ENCODE results near the gene EDC4. TPM values are rescaled to one million over a fixed set of nuclear protein-coding genes. Genes with fewer than 3 reads are reported as not detected.
"Not testable (repeated sequence)": the region's sequence is repeated elsewhere in the genome, so short reads cannot be mapped to it uniquely, and the experiment has no call there.

EDC4 gene
- 59.7 TPM for polyA plus RNA-seq
- long read RNA-seq, donor 1, full-length matches to known transcripts = 1 of 1 reads
- long read RNA-seq, donor 1, partial matches to known transcripts = 0 of 1 reads
- long read RNA-seq, donor 1, other reads (novel, unspliced or antisense) = 0 of 1 reads
- long read RNA-seq, donor 2, full-length matches to known transcripts = 5 of 5 reads
- long read RNA-seq, donor 2, partial matches to known transcripts = 0 of 5 reads
- long read RNA-seq, donor 2, other reads (novel, unspliced or antisense) = 0 of 5 reads
- long read RNA-seq, donor 3 = 0 reads
- long read RNA-seq, donor 4 = 0 reads
- long read RNA-seq, donor 5, full-length matches to known transcripts = 1 of 1 reads
- long read RNA-seq, donor 5, partial matches to known transcripts = 0 of 1 reads
- long read RNA-seq, donor 5, other reads (novel, unspliced or antisense) = 0 of 1 reads
- long read RNA-seq, donor 6, full-length matches to known transcripts = 2 of 2 reads
- long read RNA-seq, donor 6, partial matches to known transcripts = 0 of 2 reads
- long read RNA-seq, donor 6, other reads (novel, unspliced or antisense) = 0 of 2 reads
- long read RNA-seq, donor 7 = 0 reads
- long read RNA-seq, donor 8, full-length matches to known transcripts = 3 of 3 reads
- long read RNA-seq, donor 8, partial matches to known transcripts = 0 of 3 reads
- long read RNA-seq, donor 8, other reads (novel, unspliced or antisense) = 0 of 3 reads
- long read RNA-seq, donor 9, partial matches to known transcripts = 5 of 5 reads
- long read RNA-seq, donor 9, other reads (novel, unspliced or antisense) = 0 of 5 reads
- long read RNA-seq, donor 10, full-length matches to known transcripts = 2 of 2 reads
- long read RNA-seq, donor 10, partial matches to known transcripts = 0 of 2 reads
- long read RNA-seq, donor 10, other reads (novel, unspliced or antisense) = 0 of 2 reads
- long read RNA-seq, donor 11, full-length matches to known transcripts = 3 of 8 reads
- long read RNA-seq, donor 11, partial matches to known transcripts = 5 of 8 reads
- long read RNA-seq, donor 11, other reads (novel, unspliced or antisense) = 0 of 8 reads

- Histone ChIP-seq H3K27ac (ENCODE audit: low read length) (peak within 1 kb of the TSS; percentile 56), H3K27me3 (ENCODE audit: control insufficient read depth, insufficient read depth, low read length) (no peaks in the 10 kb centered on the region), H3K9me3 (ENCODE audit: control insufficient read depth, low read depth, low read length) (no peaks in the 10 kb centered on the region), H3K4me1 (ENCODE audit: control insufficient read depth, insufficient read depth, low read length) (peaks cover 8% of the 10 kb centered on the region), H3K4me3 (ENCODE audit: low read length) (peak within 1 kb of the TSS; percentile 83), H3K36me3 (ENCODE audit: control insufficient read depth, insufficient read depth, low read length) (peaks cover 54% of the 10 kb centered on the region)
- peak in 1 of 2 donors; percentile 81 for DNase-seq
- 0% methylated on average over 1 of the region's 72 CpGs for WGBS (ENCODE audit: insufficient coverage, low lambda C conversion rate)
These were observed at the start of gene EDC4 for GRCh38 chr16:67872631-67873434. TSS of gene EDC4 (plus strand) at chr16:67873052. CDS start at chr16:67873262, 210 bp downstream.

DNA sequence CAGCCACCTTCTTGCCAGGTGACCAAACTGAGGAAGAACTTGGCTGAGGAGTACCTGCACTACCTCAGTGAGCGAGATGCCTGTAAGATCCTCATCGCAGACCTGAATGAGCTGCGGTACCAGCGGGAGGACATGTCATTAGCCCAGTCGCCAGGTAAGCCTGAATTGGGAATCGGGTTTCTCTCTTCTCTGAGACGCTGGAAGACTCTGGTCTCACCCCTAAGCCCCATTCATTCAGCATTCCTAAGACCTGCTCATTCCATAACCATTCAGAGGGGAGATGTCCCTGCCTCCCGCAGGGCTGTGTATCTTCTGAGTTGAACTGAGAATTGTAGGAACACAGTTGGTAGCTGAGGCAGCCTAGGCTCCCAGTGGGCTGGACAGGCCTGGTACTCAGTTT, 47.7 kb upstream of the EDC4 start:
- no peak overlapping the region for H3K27ac ChIP-seq (ENCODE audit: low read length)
- H3K36me3 ChIP-seq (ENCODE audit: control insufficient read depth, insufficient read depth, low read length) = peaks cover 27% of the 10 kb centered on the region
- no CpG with 5 or more reads among the region's 8 CpGs for WGBS (ENCODE audit: insufficient coverage, low lambda C conversion rate)
- no peak overlapping the region for H3K4me3 ChIP-seq (ENCODE audit: low read length)
- H3K4me1 ChIP-seq (ENCODE audit: control insufficient read depth, insufficient read depth, low read length) = no peaks in the 10 kb centered on the region
- no peaks in the 10 kb centered on the region for H3K27me3 ChIP-seq (ENCODE audit: control insufficient read depth, insufficient read depth, low read length)
- DNase-seq = no peak
- no peaks in the 10 kb centered on the region for H3K9me3 ChIP-seq (ENCODE audit: control insufficient read depth, low read depth, low read length)

DNA sequence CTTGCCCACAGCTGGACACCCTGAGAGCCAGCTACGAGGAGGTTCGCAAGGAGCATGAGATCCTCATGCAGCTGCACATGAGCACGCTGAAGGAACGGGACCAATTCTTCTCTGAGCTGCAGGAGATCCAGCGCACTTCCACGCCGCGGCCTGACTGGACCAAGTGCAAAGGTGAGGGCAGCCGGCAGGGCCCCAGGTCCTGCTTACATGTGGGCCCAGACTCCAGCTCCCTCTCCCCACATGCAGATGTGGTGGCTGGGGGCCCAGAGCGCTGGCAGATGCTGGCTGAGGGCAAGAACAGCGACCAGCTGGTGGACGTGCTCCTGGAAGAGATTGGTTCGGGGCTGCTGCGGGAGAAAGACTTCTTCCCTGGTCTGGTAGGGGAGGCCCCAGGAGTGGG, 46.9 kb upstream of the EDC4 start:
- Histone ChIP-seq H3K4me1 (ENCODE audit: control insufficient read depth, insufficient read depth, low read length) (no peaks in the 10 kb centered on the region), H3K27me3 (ENCODE audit: control insufficient read depth, insufficient read depth, low read length) (no peaks in the 10 kb centered on the region), H3K27ac (ENCODE audit: low read length) (no peak overlapping the region), H3K4me3 (ENCODE audit: low read length) (no peak overlapping the region), H3K9me3 (ENCODE audit: control insufficient read depth, low read depth, low read length) (no peaks in the 10 kb centered on the region), H3K36me3 (ENCODE audit: control insufficient read depth, insufficient read depth, low read length) (peaks cover 35% of the 10 kb centered on the region)
- no peak for DNase-seq
- no CpG with 5 or more reads among the region's 14 CpGs for WGBS (ENCODE audit: insufficient coverage, low lambda C conversion rate)

- Histone ChIP-seq H3K9me3 (ENCODE audit: control insufficient read depth, low read depth, low read length) (no peaks in the 10 kb centered on the region), H3K4me1 (ENCODE audit: control insufficient read depth, insufficient read depth, low read length) (peaks cover 8% of the 10 kb centered on the region), H3K27me3 (ENCODE audit: control insufficient read depth, insufficient read depth, low read length) (no peaks in the 10 kb centered on the region), H3K36me3 (ENCODE audit: control insufficient read depth, insufficient read depth, low read length) (peaks cover 51% of the 10 kb centered on the region), H3K4me3 (ENCODE audit: low read length) (no peak overlapping the region), H3K27ac (ENCODE audit: low read length) (no peak overlapping the region)
- no peak for DNase-seq
- no CpG with 5 or more reads among the region's 4 CpGs for WGBS (ENCODE audit: insufficient coverage, low lambda C conversion rate)
These were observed 44.2 kb upstream of the EDC4 start for GRCh38 chr16:67828651-67829050.

DNA sequence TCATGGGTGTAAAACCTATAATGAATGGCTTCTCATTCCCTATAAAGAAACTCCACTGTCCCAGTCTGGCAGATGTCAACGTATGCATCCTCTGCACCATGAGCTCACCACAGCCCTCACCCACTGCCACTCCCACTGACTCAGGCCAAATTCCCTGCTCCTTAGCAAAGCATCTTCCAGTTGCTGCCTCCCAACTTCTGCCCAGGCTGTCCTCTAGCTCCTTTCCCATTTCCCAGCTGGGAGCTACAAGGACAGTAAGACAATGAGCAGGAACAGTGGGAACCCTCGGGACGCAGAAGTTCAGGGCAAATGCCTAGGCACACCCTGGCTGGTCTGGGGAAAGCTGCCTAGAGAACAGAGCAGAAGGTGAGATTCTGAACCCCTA, 39.8 kb upstream of the EDC4 start:
- peak overlapping the region; percentile 87 for H3K4me3 ChIP-seq (ENCODE audit: low read length)
- H3K4me1 ChIP-seq (ENCODE audit: control insufficient read depth, insufficient read depth, low read length) = peaks cover 13% of the 10 kb centered on the region
- H3K36me3 ChIP-seq (ENCODE audit: control insufficient read depth, insufficient read depth, low read length) = peaks cover 42% of the 10 kb centered on the region
- no peak overlapping the region for H3K27ac ChIP-seq (ENCODE audit: low read length)
- no peaks in the 10 kb centered on the region for H3K9me3 ChIP-seq (ENCODE audit: control insufficient read depth, low read depth, low read length)
- WGBS (ENCODE audit: insufficient coverage, low lambda C conversion rate) = no CpG with 5 or more reads among the region's 3 CpGs
- DNase-seq = no peak
- H3K27me3 ChIP-seq (ENCODE audit: control insufficient read depth, insufficient read depth, low read length) = no peaks in the 10 kb centered on the region

DNA sequence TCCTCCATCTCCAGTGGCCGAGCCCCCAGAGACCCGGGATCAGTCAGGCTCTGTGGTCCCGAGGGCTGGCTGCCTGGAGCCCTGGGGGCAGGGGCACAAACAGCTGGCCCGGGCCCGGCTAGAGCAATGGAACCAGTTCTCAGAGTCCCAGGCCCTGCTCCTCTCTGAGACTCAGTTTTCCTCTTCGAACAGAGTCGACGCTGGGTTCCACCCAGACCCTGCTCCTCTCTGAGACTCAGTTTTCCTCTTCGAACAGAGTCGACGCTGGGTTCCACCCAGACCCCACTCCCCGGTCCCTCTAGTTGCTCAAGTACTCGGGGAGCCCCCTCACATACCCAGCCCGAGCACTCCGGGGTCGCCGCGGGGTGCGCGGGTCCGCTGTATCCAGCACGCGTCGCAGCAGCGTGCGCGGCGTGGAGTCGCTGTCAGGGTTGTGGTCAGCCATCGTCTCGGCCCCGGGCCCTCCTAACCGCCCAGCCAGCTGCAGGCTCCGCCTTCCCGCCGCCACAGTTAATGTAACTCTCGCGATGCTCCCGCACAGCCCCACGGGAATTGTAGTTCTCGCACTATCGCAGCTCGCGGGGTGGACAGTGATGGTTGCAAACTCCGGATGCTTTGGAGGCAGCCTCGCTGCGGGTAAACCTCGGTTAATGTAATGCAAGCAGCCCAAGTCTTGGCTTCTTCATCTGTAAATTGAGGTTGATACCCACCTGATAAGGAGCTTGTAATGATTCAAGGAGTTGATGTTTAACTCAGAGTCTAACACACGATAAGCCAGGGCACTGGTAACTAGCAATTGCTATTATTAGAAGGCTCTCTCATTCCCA, 39.2 kb upstream of the EDC4 start:
- Histone ChIP-seq H3K4me1 (ENCODE audit: control insufficient read depth, insufficient read depth, low read length) (peaks cover 13% of the 10 kb centered on the region), H3K9me3 (ENCODE audit: control insufficient read depth, low read depth, low read length) (no peaks in the 10 kb centered on the region), H3K27me3 (ENCODE audit: control insufficient read depth, insufficient read depth, low read length) (no peaks in the 10 kb centered on the region), H3K27ac (ENCODE audit: low read length) (no peak overlapping the region), H3K36me3 (ENCODE audit: control insufficient read depth, insufficient read depth, low read length) (peaks cover 38% of the 10 kb centered on the region), H3K4me3 (ENCODE audit: low read length) (peak overlapping the region; percentile 87)
- WGBS (ENCODE audit: insufficient coverage, low lambda C conversion rate) = no CpG with 5 or more reads among the region's 49 CpGs
- peak; percentile 87 to 90 for DNase-seq

DNA sequence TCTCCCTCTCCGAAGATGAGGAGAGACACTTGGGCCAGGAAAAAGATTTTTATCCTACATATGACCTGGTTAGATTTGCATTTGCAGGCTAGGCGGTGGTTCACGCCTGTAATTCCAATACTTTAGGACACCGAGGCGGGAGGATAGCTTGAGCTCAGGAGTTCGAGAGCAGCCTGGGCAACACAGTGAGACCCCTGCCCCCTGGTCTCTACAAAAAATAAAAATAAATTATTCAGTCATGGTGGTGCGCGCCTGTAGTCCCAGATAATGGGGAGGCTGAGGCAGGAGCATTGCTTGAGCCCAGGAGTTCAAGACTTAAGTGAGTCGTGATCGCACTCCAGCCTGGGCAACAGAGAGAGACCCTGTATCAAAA, 38.6 kb upstream of the EDC4 start:
- WGBS (ENCODE audit: insufficient coverage, low lambda C conversion rate) = 100% methylated on average over 2 of the region's 10 CpGs
- no peaks in the 10 kb centered on the region for H3K9me3 ChIP-seq (ENCODE audit: control insufficient read depth, low read depth, low read length)
- DNase-seq = no peak
- peaks cover 32% of the 10 kb centered on the region for H3K36me3 ChIP-seq (ENCODE audit: control insufficient read depth, insufficient read depth, low read length)
- peaks cover 13% of the 10 kb centered on the region for H3K4me1 ChIP-seq (ENCODE audit: control insufficient read depth, insufficient read depth, low read length)
- H3K27ac ChIP-seq (ENCODE audit: low read length) = no peak overlapping the region
- no peaks in the 10 kb centered on the region for H3K27me3 ChIP-seq (ENCODE audit: control insufficient read depth, insufficient read depth, low read length)
- H3K4me3 ChIP-seq (ENCODE audit: low read length) = peak overlapping the region; percentile 87

- H3K27me3 ChIP-seq (ENCODE audit: control insufficient read depth, insufficient read depth, low read length); H3K27ac ChIP-seq (ENCODE audit: low read length); H3K9me3 ChIP-seq (ENCODE audit: control insufficient read depth, low read depth, low read length); H3K4me3 ChIP-seq (ENCODE audit: low read length); H3K36me3 ChIP-seq (ENCODE audit: control insufficient read depth, insufficient read depth, low read length): not testable (repeated sequence)
- DNase-seq = peak in 1 of 2 donors; percentile 41
- WGBS (ENCODE audit: insufficient coverage, low lambda C conversion rate) = no CpG with 5 or more reads among the region's 10 CpGs
- H3K4me1 ChIP-seq (ENCODE audit: control insufficient read depth, insufficient read depth, low read length) = peaks cover 17% of the 10 kb centered on the region
These were observed 35.7 kb upstream of the EDC4 start for GRCh38 chr16:67837190-67837589.

GRCh38 chr16:67837811-67838210, 35.0 kb upstream of the EDC4 start:
- no peaks in the 10 kb centered on the region for H3K36me3 ChIP-seq (ENCODE audit: control insufficient read depth, insufficient read depth, low read length)

More at GRCh38 chr16:67837811-67838210, 35.0 kb upstream of the EDC4 start:
- no peaks in the 10 kb centered on the region for H3K9me3 ChIP-seq (ENCODE audit: control insufficient read depth, low read depth, low read length)
- H3K4me1 ChIP-seq (ENCODE audit: control insufficient read depth, insufficient read depth, low read length) = peaks cover 13% of the 10 kb centered on the region
- no peaks in the 10 kb centered on the region for H3K27me3 ChIP-seq (ENCODE audit: control insufficient read depth, insufficient read depth, low read length)
- WGBS (ENCODE audit: insufficient coverage, low lambda C conversion rate) = no CpG with 5 or more reads among the region's 2 CpGs
- DNase-seq = no peak
- no peak overlapping the region for H3K27ac ChIP-seq (ENCODE audit: low read length)
- no peak overlapping the region for H3K4me3 ChIP-seq (ENCODE audit: low read length)
